ENCODE measurements around the gene GALR2.

Gene GALR2

DNA sequence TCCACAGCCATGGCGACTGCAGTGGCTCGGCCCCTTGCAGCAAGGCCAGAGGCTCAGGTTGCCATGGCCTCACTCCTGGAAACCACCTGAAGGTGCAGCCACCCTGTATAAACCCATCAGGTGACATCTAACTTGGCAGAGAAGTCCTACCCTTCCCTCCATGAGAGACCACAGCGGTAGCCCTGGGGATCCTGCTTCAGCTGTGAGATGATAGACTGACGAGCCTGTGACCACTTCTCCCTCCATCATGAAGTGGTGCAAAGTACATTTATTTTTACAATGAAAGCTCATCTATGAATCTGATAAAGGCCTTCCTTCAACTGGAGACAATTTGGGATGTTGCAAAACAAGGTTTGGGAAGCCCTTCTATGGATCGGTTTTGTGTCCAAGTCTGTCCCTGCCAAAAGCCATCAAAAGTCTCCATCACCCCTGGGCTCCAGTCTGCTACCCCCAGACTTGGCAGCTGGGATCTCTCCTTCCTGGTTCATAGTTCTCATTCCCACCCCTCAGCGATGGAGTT is 6.2 kb downstream of the GALR2 start:
- no peak for DNase-seq

- no peak for DNase-seq
Observed at GRCh38 chr17:76081295-76082210, 7.0 kb downstream of the GALR2 start.

GRCh38 chr17:76082326-76083251 is 8.0 kb downstream of the GALR2 start:
- no peak for DNase-seq

GRCh38 chr17:76083536-76084182 is 9.1 kb downstream of the GALR2 start:
- no peak for DNase-seq

- DNase-seq = no peak
Observed at GRCh38 chr17:76085066-76085730, 10.6 kb downstream of the GALR2 start.

DNA sequence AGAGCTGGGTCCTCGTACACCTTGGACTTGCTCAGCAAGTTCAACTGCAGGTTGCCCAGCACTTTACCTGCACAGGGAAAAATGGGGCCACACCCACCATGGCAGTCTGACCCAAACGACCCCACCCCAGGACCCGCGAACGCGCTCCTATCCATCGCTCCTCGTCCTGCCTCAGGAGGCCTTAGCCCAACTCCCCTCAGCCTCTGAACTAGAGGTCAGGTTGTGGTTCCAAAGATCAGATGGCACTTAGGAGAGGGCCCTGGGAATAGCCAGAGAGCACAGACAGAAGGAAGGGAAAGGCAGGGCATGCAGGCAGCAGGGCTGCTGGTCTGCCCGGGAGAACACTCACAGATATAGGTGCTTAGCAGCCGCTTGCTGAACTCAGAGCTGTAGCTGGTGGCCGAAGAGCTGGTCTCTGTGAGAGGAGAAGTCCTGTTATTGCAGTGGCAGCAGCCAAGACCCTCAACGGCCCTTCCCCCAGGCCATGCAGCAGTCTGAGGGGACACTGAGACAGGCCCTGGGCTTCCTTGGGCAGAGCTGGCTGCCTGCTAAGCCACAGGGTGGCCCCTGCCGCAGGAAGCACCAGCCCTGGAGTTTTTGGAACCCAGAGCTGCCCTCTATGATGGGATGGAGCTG is 11.3 kb downstream of the GALR2 start:
- DNase-seq = no peak

- DNase-seq = no peak
Observed at GRCh38 chr17:76086384-76086783, 11.8 kb downstream of the GALR2 start.

GRCh38 chr17:76087531-76087930 is 12.9 kb downstream of the GALR2 start:
- DNase-seq = no peak

GRCh38 chr17:76088041-76088867 is 13.7 kb downstream of the GALR2 start:
- no peak for DNase-seq

- DNase-seq = no peak
Observed at GRCh38 chr17:76088868-76089576, 14.4 kb downstream of the GALR2 start.

DNA sequence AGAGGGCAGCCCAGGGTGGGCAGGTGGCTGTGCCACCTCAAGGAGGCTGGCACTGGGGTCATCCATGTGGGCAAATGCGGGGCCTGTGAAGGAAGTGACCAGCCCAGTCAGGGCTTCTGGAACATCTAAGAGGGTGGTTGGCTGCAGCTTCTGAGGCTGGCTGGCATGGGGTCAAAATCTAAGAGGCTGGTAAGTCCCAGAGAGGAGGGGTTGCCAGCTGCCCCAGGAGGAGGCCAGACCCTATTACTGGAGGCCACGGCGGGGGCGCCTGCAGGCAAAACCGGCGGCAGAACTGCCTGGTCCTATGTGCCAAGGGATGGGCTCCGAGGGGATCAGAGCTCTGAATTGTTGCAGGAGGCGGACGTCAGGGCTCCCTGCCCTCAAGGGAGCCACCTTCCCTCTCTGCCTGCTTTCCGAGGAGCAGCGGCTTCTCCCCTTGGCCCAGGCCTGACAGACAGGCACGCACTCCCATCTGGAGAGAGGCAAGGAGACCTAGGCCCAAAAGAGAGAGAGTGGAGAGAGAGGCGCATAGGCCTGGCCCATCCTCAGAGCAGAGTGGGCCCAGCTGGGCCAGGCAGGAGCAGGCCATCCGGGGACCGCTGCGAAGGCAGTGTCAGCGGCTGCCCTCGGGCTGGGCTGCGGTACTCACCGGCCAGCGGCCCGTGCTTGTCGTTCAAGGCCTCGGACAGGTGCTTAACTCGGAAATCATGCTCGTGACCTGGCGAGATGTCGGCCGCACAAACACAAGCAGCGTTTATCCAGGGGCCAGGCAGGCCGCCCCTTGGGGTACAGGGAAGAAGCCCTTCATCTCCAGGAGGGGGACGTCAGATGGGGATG is 15.3 kb downstream of the GALR2 start:
- no peak for DNase-seq

GRCh38 chr17:76090517-76091129 is 16.0 kb downstream of the GALR2 start:
- no peak for DNase-seq

DNA sequence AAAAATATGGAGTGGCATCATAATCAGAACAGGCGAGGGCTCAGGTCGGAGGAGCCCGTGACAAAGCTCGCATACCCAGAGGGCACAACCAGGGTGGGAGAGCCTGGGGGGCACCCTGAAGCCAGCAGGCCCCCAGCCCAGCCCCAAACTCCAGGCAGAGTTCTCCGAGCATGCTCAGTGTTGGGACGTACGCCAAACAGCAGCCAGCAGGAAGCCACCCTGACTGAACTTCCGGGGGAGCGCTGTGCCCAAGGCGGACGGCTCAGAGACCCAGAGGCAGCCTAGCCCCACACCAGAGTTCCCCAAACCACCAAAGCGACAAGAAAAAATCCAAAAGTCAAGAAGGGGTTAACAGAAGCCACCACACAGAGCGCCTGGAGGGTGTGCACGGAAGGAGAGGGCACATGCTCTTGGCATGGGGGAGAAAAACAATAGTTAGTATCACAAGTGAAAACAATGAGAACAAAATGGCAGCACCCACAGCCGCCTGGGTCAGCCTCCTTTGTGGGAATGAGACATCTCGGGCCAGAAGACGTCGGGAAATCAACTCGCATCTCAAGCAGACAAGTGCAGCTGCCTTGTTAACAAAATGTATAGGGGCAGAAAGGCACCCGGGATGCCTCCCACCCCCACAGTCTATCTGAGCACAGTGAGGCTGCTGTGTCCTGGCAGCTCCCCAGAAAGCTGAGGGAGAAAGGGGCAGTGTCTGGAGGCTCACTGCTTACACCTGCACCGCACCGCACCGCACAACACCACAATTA is 17.1 kb downstream of the GALR2 start:
- DNase-seq = no peak

- no peak for DNase-seq
Observed at GRCh38 chr17:76092526-76093413, 18.2 kb downstream of the GALR2 start.

DNA sequence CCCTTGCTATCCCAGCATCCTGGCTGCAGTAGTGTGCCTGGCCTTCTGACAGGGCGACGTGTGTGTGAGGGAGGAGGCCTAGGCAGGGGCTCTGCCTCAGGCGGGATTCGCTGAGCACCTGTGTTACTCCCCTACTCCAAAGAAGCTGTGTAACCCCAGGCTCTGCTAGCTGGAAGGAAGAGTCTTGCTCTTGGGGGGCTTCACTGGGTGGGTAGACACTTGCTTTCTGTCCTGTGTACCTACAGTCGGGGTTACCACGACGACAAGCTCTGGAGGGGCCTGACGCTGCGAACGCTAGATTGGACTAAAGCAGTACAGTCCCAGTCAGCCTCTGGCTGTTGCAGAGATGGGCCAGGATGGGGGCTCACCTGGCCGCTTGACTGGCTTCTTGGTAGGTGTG is 19.5 kb downstream of the GALR2 start:
- no peak for DNase-seq

DNA sequence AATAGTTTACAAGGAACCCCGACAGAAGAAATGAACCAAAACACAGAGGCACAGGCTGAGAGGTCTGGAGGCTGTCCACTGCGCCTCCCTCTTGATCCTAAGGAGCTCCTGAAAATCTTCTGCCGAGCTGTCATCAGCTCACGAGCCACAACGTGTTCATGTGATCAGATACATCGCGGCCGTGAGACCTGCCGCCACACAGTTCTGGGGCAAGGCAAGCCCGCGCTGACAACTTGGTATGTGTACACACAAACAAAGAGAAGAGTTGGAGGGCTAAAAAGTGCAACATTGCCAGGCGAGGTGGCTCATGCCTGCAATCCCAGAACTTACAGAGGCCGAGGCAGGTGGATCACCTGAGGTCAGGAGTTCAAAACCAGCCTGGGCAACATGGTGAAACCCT is 21.4 kb downstream of the GALR2 start:
- no peak for DNase-seq

DNA sequence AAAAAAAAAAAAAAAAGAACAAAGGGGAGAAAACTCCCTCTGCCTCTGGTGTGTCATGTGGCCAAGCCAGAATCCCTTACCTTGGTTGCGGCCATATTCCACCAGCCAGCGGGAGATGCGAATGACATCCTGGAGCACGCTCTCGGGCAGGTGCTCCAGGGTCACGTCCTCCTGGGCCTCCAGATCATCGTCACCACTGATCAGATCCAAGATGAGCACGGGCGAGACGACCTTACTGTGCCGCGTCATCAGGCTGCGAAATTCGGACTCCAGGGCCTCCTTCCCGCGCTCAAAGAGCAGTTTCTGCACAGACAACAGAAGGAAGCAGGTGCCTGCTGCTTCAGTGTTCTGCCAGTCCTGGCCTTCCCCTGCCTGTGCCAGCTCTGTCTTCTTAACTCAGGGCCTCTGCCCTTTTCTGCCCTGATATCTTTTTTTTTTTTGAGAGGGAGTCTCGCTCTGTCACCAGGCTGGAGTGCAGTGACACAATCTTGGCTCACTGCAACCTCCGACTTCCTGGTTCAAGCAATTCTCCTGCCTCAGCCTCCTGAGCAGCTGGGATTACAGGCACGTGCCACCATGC is 23.2 kb downstream of the GALR2 start:
- DNase-seq = no peak
